NCI-H82 treated with DMSO at 0.1 percent for 48 hours (cell line): ENCODE results near the gene GLOD4.
"Not testable (repeated sequence)": the region's sequence is repeated elsewhere in the genome, so short reads cannot be mapped to it uniquely, and the experiment has no call there.

Experiments used
- DNase-seq: peaks from one replicate; lab custom pipeline; 2025; ENCODE audit not compliant: unreplicated experiment; lab: John Stamatoyannopoulos, UW

The GLOD4 gene

GRCh38 chr17:802901-803881 lies 21.1 kb upstream of the GLOD4 start:
- DNase-seq: no peak

- no peak for DNase-seq
These were observed 20.4 kb upstream of the GLOD4 start for GRCh38 chr17:802481-802880.

GRCh38 chr17:801660-802059 lies 19.6 kb upstream of the GLOD4 start:
- DNase-seq: no peak

GRCh38 chr17:800446-801242 lies 18.6 kb upstream of the GLOD4 start:
- no peak for DNase-seq

- no peak for DNase-seq
These were observed 17.2 kb upstream of the GLOD4 start for GRCh38 chr17:799261-799660.

GRCh38 chr17:798246-798645 lies 16.2 kb upstream of the GLOD4 start:
- no peak for DNase-seq

GRCh38 chr17:797236-797840 lies 15.3 kb upstream of the GLOD4 start:
- DNase-seq: no peak

GRCh38 chr17:796609-797008 lies 14.5 kb upstream of the GLOD4 start:
- DNase-seq: no peak

GRCh38 chr17:795721-796120 lies 13.6 kb upstream of the GLOD4 start:
- no peak for DNase-seq

- no peak for DNase-seq
These were observed 13.2 kb upstream of the GLOD4 start for GRCh38 chr17:795276-795675.

GRCh38 chr17:794876-795275 lies 12.8 kb upstream of the GLOD4 start:
- peak; percentile 34 for DNase-seq

GRCh38 chr17:792277-792676 lies 10.2 kb upstream of the GLOD4 start:
- no peak for DNase-seq

- DNase-seq: no peak
These were observed 9.7 kb upstream of the GLOD4 start for GRCh38 chr17:791829-792228.

- DNase-seq: not testable (repeated sequence)
These were observed 8.8 kb upstream of the GLOD4 start for GRCh38 chr17:790874-791247.

GRCh38 chr17:789931-790873 lies 8.1 kb upstream of the GLOD4 start:
- not testable (repeated sequence) for DNase-seq

GRCh38 chr17:789160-789840 lies 7.2 kb upstream of the GLOD4 start:
- no peak for DNase-seq

GRCh38 chr17:788551-788950 lies 6.5 kb upstream of the GLOD4 start:
- DNase-seq: no peak

- no peak for DNase-seq
These were observed 5.7 kb upstream of the GLOD4 start for GRCh38 chr17:787641-788221.

- DNase-seq: not testable (repeated sequence)
These were observed 3.8 kb upstream of the GLOD4 start for GRCh38 chr17:785901-786300.

GRCh38 chr17:784143-784542 lies 2.1 kb upstream of the GLOD4 start:
- no peak for DNase-seq
